Coronary artery (tissue), 2 donors: ENCODE data around the gene CCDC9.
A peak's percentile ranks its signal among the peaks of the same experiment; 100 is the strongest.

Source experiments
- DNase-seq: peaks from one replicate; pipeline ENCODE4 v3.0.0-alpha.2; 2017; ENCODE audit warnings: low spot score
- H3K27ac ChIP-seq, 2 donors: fragments of 200-600 bp; sonication (generic); one replicate each; pipeline ENCODE4 v1.5.1; 2016 to 2019
- H3K4me3 ChIP-seq: fragments of 200-600 bp; sonication (generic); 2 replicates; pipeline ENCODE4 v1.5.1; 2016; ENCODE audit warnings: mild to moderate bottlenecking, moderate library complexity
- TF ChIP-seq, protein P1 (sequence below): fragments of 200-600 bp; sonication (generic); IDR thresholded peaks from one replicate; pipeline ENCODE4 v1.5.1; 2019; ENCODE audit warnings: antibody characterized with exemption

CCDC9 gene

DNA sequence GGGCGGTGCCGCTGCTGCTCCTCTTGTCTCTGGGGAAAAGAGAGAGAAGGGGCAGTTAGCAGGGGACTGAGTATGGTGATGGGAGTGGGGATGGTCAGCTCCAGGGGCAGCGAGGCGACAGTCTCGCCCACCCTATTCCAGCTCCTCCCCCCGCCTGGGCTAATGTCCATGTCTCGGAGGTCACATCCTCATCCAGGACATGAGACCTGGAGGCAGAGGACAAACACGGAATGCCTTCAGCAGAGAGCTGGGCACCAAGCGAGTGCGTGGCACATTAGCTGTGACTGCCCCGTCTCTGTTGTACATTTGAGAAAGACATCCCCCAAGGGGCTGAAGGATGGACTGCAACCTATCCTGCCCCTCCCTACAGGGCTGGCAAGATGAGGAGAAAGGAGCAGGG lies 34.4 kb upstream of the CCDC9 start:
- Histone ChIP-seq H3K4me3 (no peak overlapping the region), H3K27ac (no peak overlapping the region)
- TF ChIP-seq, protein P1, sequence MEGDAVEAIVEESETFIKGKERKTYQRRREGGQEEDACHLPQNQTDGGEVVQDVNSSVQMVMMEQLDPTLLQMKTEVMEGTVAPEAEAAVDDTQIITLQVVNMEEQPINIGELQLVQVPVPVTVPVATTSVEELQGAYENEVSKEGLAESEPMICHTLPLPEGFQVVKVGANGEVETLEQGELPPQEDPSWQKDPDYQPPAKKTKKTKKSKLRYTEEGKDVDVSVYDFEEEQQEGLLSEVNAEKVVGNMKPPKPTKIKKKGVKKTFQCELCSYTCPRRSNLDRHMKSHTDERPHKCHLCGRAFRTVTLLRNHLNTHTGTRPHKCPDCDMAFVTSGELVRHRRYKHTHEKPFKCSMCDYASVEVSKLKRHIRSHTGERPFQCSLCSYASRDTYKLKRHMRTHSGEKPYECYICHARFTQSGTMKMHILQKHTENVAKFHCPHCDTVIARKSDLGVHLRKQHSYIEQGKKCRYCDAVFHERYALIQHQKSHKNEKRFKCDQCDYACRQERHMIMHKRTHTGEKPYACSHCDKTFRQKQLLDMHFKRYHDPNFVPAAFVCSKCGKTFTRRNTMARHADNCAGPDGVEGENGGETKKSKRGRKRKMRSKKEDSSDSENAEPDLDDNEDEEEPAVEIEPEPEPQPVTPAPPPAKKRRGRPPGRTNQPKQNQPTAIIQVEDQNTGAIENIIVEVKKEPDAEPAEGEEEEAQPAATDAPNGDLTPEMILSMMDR: no peak
- no peak for DNase-seq

DNA sequence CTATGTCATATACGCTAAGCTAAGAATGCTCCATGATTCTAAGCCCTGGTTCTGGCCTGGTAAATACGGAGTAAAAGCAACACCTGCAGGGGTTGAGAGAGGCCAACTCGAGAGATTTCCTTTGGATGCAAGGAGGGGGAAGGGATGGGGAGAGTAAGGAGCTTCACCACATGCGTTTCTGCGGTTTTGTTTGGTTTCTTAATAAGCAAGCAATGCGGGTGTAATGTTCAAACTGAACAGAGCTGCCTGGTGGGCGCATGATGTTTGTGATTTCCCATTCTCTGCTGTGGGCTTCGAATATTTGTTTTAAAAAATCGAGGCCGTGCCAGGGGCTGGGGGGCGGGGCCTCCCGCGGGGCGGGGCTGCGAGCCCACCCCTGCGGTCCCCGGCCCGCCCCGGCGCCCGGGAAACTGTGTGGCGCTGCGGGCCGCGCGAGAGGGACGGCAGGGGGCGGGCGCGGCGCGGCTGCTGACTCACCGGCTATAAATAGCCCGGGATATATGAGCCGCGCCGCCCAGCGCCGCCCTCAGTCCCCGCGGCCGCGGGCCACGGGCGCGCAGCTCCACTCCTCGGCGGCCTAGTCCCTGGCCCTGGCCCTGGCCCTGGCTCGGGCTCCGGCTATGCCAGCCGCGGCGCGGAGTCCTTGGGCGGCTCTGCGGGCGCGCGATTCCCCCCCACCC lies 30.4 kb upstream of the CCDC9 start:
- DNase-seq: peak; percentile 90
- TF ChIP-seq, protein P1: peak; percentile 23
- Histone ChIP-seq H3K4me3 (peak overlapping the region; percentile 98), H3K27ac (peak overlapping the region; percentile 97 to 98)

DNA sequence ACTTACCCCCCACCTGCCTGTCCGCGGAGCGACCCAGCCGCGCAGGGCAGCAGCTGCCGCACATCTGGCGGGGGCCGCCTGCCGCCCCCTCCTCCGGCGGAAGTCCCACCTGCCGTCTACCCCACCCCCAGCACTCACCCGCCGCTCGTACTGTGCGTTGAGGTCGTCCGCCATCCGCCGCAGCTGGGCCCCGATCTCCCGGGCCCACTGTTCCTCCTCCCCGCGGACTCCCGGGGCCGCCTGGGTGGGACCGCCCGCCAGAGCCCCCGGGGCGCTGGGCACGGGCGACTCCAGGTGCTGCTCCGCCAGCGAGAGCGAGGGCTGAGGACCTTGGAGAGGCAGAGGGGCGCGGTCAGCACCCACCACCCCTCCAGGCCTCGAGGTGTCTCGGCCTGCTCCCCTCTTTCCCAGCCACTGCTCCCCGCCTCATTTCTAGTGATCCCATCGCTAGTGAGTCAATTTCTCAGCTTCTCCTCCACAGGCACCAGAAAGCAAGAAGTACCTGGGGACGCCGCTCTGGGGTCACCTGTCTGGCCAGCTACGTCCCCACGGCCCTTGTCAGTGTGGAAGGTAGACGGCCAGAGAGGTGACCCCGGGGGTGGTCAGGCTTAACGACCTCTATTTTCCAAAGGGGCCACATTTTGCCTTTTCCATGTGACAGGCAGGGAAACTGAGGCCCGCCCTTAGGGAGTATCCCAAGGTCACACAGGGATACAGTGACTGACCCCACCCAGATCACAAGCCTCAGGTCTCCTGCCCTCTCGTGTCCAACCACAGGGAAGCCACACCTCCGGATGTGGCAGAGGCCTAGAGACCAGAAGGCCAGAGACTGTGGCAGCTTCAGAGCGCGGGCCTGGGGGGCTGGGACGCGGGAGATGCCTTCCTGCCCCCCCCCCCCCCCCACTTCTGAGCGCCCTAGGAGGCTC lies 29.6 kb upstream of the CCDC9 start:
- TF ChIP-seq, protein P1: no peak
- Histone ChIP-seq H3K27ac (peak overlapping the region; percentile 97 to 98), H3K4me3 (peak overlapping the region; percentile 98)
- DNase-seq: peak; percentile 93

DNA sequence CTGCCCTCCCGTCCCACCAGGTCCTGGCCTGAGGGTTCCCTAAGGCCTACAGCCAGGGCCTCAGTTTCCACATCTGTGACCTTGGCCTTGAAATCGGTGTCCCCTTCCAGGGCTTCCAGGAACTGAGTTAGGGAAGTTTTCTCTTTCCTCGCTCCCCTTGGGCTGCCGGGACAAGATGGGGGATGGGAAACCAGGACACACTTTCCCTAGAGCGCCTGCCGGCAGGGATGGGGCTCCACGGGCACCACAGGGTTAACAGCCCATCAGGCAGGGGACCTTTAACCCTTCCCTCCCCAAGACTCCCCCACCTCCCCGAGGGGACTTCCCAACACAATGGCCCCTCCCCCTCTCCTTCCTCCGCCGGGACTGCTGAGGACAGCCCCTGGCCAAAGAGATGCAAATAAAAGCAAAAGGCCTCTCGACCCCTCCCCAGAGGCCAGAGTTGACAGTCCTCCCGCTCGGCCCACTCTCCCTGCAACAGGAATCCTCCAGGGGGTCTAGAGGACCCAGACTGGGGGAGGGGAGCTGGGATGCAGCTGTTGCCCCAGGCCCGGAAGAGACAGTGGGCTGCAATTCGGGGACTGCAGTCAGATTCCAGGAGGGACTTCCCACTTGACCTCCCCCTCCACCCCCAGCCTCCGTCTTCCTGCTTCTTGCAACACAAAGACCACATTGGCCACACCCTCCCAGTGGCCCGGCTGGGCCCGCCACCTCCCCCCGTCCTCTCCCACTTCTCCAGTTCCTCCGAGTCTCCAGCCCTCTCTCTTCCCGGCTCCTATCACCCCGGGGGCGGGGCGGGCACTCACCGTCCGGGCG lies 28.8 kb upstream of the CCDC9 start:
- H3K27ac ChIP-seq: peak overlapping the region; percentile 97 to 98
- peak overlapping the region; percentile 98 for H3K4me3 ChIP-seq
- DNase-seq: peak; percentile 95
- TF ChIP-seq, protein P1: no peak

DNA sequence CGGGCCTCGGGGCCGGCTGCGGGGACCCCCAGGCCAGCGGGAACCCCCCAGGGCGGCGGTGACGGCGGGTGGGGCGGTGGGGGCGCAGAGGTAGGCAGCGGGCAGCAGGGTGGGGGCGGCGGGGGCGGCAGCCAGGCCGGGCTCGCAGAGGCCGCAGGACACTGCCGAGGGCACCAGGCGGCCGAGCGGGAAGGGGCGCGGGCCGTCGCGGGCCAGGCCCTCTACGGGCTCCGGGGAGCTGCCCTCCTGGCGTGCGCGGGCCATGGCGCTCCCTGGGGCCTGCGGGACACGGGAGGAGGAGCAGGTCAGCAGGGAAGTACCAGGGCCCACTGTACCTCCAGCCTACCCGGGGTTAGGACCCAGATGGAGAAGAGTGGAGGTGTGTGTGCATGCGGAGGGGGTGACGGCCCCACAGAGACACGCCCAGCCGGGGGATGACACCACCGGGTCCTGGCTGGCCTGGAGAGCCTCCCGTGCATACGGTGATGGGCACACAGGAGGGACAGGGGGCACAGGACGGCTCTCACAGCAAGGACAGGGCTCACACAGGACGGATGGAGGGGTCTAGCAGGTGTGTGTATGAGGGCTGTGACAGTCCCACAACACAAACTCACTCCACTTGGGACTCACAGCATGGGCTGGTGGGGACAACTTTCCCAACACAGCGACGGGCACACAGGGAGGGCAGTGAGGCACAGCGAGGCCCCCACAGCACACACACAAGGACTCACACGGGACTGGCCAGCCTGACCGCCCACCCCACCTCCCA lies 28.0 kb upstream of the CCDC9 start:
- Histone ChIP-seq H3K4me3 (peak overlapping the region; percentile 98), H3K27ac (peak overlapping the region; percentile 97 to 98)
- TF ChIP-seq, protein P1: no peak
- DNase-seq: no peak
